T-cell (primary cell): ENCODE measurements around the gene MAP4K4. TPM values are rescaled to one million over a fixed set of nuclear protein-coding genes. Genes with fewer than 3 reads are reported as not detected.

Source experiments
- ATAC-seq, 4 experiments: fragments of 200-7000 bp in 3 of 4; fragments of 150-1000 bp in 1 of 4; cut with Tn5 transposase; replicated peaks in 1 of 4; 1 replicate in 3 of 4; 2 replicates in 1 of 4; pipeline ENCODE4 v1.10.0; 2021; ENCODE audit warnings: moderate library complexity in 3 of 4, mild to moderate bottlenecking in 2 of 4, moderate number of reproducible peaks in 1 of 4
- CTCF ChIA-PET, 2 donors: fragments of 300-600 bp; sonication (Branson Sonifier 250); formaldehyde crosslinking; loops; one replicate each; lab custom pipeline; 2022; ENCODE audit warnings: antibody characterized with exemption in 2 of 2; lab: Charles Lee
- POLR2A ChIA-PET, 2 donors: fragments of 300-600 bp; sonication (Branson Sonifier 250); formaldehyde crosslinking; loops; one replicate each; lab custom pipeline; 2022; ENCODE audit warnings: antibody characterized with exemption in 2 of 2; lab: Charles Lee
- DNase-seq, 35 experiments: peaks; one replicate each; pipeline versions ENCODE4 v3.0.0 to v3.0.0-alpha.2; 2013 to 2023
- H3K27ac ChIP-seq: one replicate; pipeline ENCODE4 v1.5.1; 2013; ENCODE audit warnings: low read length
- H3K27me3 ChIP-seq, 2 experiments: replicated peaks in 1 of 2; 1 replicate in 1 of 2; 2 replicates in 1 of 2; pipeline versions ENCODE4 v1.6.1 to v1.7.0; 2013; ENCODE audit warnings: low read length in 1 of 2, mixed read lengths in 1 of 2; ENCODE audit not compliant: control insufficient read depth in 2 of 2, insufficient read depth in 2 of 2; ENCODE audit errors: extremely low read depth in 1 of 2
- H3K36me3 ChIP-seq, 2 donors: 1 replicate in 1 of 2; 2 replicates in 1 of 2; pipeline versions ENCODE4 v1.6.1 to v1.7.0; 2013; ENCODE audit warnings: low read length in 1 of 2; ENCODE audit not compliant: control insufficient read depth in 2 of 2, insufficient read depth in 1 of 2; ENCODE audit errors: extremely low read depth in 1 of 2
- H3K4me1 ChIP-seq, 2 experiments: 1 replicate in 1 of 2; 2 replicates in 1 of 2; pipeline versions ENCODE4 v1.6.1 to v1.7.0; 2013; ENCODE audit warnings: low read length in 2 of 2, mixed read lengths in 1 of 2; ENCODE audit not compliant: insufficient read depth in 2 of 2, control insufficient read depth in 1 of 2; ENCODE audit errors: extremely low read depth in 1 of 2
- H3K4me3 ChIP-seq, 2 donors: 1 replicate in 1 of 2; 2 replicates in 1 of 2; pipeline versions ENCODE4 v1.5.1 to v1.7.0; 2013; ENCODE audit warnings: mild to moderate bottlenecking in 2 of 2, low read length in 1 of 2, moderate library complexity in 1 of 2; ENCODE audit not compliant: control insufficient read depth in 1 of 2; ENCODE audit errors: extremely low read depth in 1 of 2
- H3K9me3 ChIP-seq: 2 replicates; pipeline ENCODE4 v1.7.0; 2013
- H3K27ac Mint-ChIP-seq, 2 donors: one replicate each; pipeline ENCODE4 v1.8.0; 2020 to 2021; ENCODE audit warnings: mild to moderate bottlenecking in 2 of 2, mixed read lengths in 2 of 2
- H3K27me3 Mint-ChIP-seq, 2 donors: one replicate each; pipeline ENCODE4 v1.8.0; 2021 to 2022; ENCODE audit warnings: mixed read lengths in 2 of 2
- H3K36me3 Mint-ChIP-seq: one replicate; pipeline ENCODE4 v1.8.0; 2021; ENCODE audit warnings: mixed read lengths
- H3K4me1 Mint-ChIP-seq, 3 donors: one replicate each; pipeline ENCODE4 v1.8.0; 2020 to 2022; ENCODE audit warnings: mixed read lengths in 3 of 3, mild to moderate bottlenecking in 1 of 3
- H3K4me3 Mint-ChIP-seq, 3 donors: one replicate each; pipeline ENCODE4 v1.8.0; 2020 to 2022; ENCODE audit warnings: mild to moderate bottlenecking in 3 of 3, mixed read lengths in 3 of 3, moderate library complexity in 3 of 3
- H3K9me3 Mint-ChIP-seq, 3 donors: one replicate each; pipeline ENCODE4 v1.8.0; 2020 to 2022; ENCODE audit warnings: mixed read lengths in 3 of 3
- WGBS: methylation state at CpG from one replicate; pipeline ENCODE4 v1.1.5; 2013; ENCODE audit warnings: missing lambda C conversion rate; ENCODE audit not compliant: insufficient coverage; 5-methylcytosine and 5-hydroxymethylcytosine counted together
- total RNA-seq, 35 experiments: library from RNA in 6 of 35; stranded (reverse) in 6 of 35; fragments of 120-200 nt in 1 of 35; gene quantifications; one replicate each; pipeline versions ENCODE4 v1.2.1 to v1.2.4 and lab custom pipeline; 2013 to 2026

Gene MAP4K4
- total RNA-seq, 5 donors from 2014 or later (not counting 1 experiment from before 2014, with no cell fraction given), result 84.2 to 148 (median 93.2) TPM

DNA sequence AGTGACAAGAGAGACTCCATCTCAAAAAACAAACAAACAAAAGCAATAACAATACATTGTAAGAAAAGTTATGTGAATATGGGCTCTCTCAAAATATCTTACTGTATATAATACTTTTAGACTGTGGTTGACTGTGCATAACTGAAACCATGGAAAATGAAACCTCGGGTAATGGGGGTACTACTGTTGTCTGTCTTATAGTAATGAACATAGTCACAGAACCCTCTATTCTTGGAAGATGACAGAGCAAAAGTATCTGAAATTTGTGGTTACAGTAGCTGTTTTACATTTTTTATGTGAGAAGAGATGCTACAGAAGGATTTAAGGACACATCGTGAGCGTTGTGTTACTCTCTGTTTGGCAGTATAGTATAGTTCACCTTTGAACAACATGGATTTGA, 60.5 kb downstream of the MAP4K4 start:
- no peaks in the 10 kb centered on the region for H3K9me3 Mint-ChIP-seq
- no peaks in the 10 kb centered on the region for H3K9me3 ChIP-seq
- 14% methylated on average over 2 of the region's 3 CpGs for WGBS
- H3K36me3 ChIP-seq, result no peaks in the 10 kb centered on the region
- no peaks in the 10 kb centered on the region for H3K27me3 Mint-ChIP-seq
- peaks cover 5% of the 10 kb centered on the region for H3K36me3 Mint-ChIP-seq
- H3K27me3 ChIP-seq, result no peaks in the 10 kb centered on the region
- POLR2A ChIA-PET, result interaction anchor here in 1 of 2 donors (1.2 kb wide), 1 partner anchor 13 kb away, joined by 3 read pairs; no protein-coding TSS in a partner anchor
- peak overlapping the region; percentile 9 to 52 (median 43) for H3K4me3 Mint-ChIP-seq
- H3K4me1 Mint-ChIP-seq, result peaks cover 71 to 84% (median 78%) of the 10 kb centered on the region in 3 donors
- DNase-seq, result no peak
- H3K27ac ChIP-seq, result no peak overlapping the region
- peak in 3 of 4 experiments; percentile 24 to 60 (median 44) for ATAC-seq
- H3K27ac Mint-ChIP-seq, result peak overlapping the region; percentile 17 to 75
- H3K4me1 ChIP-seq, result peaks cover 22 to 48% of the 10 kb centered on the region in 2 experiments
- CTCF ChIA-PET, result interaction anchor here in 1 of 2 donors (0.6 kb wide), 1 partner anchor 12 kb away, joined by 6 read pairs; no protein-coding TSS in a partner anchor
- no peak overlapping the region for H3K4me3 ChIP-seq

DNA sequence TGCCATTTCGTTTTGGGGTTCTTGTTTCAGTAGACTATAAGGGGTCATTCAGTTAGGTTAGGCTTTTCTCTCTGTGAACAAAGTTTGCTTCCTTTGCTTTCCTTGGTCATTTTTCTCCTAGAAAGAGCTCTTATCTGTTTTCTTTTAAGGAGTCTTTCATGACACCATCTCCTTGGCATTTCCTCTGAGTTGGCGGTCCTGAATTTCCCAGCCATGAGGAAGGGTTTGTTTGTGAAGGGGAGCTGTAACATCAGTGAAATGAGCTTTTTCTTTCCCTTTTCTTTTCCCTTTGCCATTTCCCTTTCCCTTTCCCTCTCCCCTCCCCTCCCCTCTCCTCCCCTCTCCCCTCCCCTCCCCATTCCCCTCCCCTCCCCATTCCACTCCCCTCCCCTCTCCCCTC, 61.7 kb downstream of the MAP4K4 start:
- no CpG with 5 or more reads among the region's 2 CpGs for WGBS
- CTCF ChIA-PET, result interaction anchor here in 1 of 2 donors (1.1 kb wide), 1 partner anchor 10 kb away, joined by 4 read pairs; no protein-coding TSS in a partner anchor
- DNase-seq (no peak), ATAC-seq (no peak)
- H3K4me3 ChIP-seq, result no peak overlapping the region
- no peaks in the 10 kb centered on the region for H3K9me3 ChIP-seq
- H3K36me3 Mint-ChIP-seq, result peaks cover 5% of the 10 kb centered on the region
- POLR2A ChIA-PET, result interaction anchor here in 1 of 2 donors (0.8 kb wide), 1 partner anchor 16 kb away, joined by 18 read pairs; no protein-coding TSS in a partner anchor
- no peak overlapping the region for H3K27ac Mint-ChIP-seq
- no peaks in the 10 kb centered on the region for H3K27me3 ChIP-seq
- H3K27me3 Mint-ChIP-seq, result no peaks in the 10 kb centered on the region
- no peaks in the 10 kb centered on the region for H3K9me3 Mint-ChIP-seq
- no peak overlapping the region for H3K27ac ChIP-seq
- peaks cover 16 to 43% of the 10 kb centered on the region in 2 experiments for H3K4me1 ChIP-seq
- H3K4me1 Mint-ChIP-seq, result peaks cover 69 to 84% (median 77%) of the 10 kb centered on the region in 3 donors
- no peak overlapping the region for H3K4me3 Mint-ChIP-seq
- H3K36me3 ChIP-seq, result no peaks in the 10 kb centered on the region

DNA sequence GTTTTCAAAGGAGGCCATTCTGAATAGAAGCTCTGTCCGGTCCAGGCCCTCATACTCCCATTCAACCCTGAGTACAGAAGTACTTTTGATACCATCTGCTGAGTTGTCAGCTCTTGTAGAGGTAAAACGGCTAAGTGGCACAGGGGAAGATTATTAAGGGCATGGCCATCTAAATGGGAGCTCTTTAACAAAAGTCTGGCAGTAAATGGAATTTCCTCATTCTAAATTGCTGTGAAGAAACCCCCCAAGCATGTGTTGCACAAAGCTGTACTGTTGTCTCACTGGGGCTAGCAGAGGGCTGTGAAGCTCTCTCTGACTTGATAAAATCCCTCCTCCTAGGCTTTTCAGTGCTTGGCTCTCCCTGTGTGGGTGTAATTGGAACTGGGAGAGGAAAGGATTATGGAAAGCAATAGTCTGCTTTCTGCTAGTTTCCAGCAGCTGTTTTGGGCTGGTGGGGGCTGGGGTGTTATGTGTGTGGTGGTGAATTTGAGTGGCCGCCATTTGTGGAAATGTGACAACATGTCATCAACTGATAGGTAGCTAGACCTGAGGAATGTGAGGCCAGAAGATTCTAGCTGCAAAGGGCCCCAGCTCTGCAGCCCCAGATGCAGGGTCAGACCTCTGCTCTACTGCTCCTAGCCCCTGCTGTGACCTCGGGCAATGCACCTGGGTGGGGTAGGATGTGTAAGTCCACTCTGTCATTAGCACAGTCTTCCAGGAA, 65.1 kb downstream of the MAP4K4 start:
- H3K27ac Mint-ChIP-seq, result peak overlapping the region; percentile 51 to 82
- no peaks in the 10 kb centered on the region for H3K27me3 Mint-ChIP-seq
- H3K4me3 Mint-ChIP-seq, result peak overlapping the region in 1 of 3 donors; percentile 29
- H3K27ac ChIP-seq, result no peak overlapping the region
- DNase-seq (no peak), ATAC-seq (no peak)
- H3K36me3 ChIP-seq, result no peaks in the 10 kb centered on the region
- CTCF ChIA-PET, result interaction anchor here in 1 of 2 donors (0.7 kb wide), 1 partner anchor 44 kb away, joined by 3 read pairs; no protein-coding TSS in a partner anchor
- peaks cover 15 to 38% of the 10 kb centered on the region in 2 experiments for H3K4me1 ChIP-seq
- H3K4me3 ChIP-seq, result no peak overlapping the region
- no peaks in the 10 kb centered on the region for H3K9me3 Mint-ChIP-seq
- H3K9me3 ChIP-seq, result no peaks in the 10 kb centered on the region
- H3K27me3 ChIP-seq, result no peaks in the 10 kb centered on the region
- POLR2A ChIA-PET, result no interaction called here
- peaks cover 5% of the 10 kb centered on the region for H3K36me3 Mint-ChIP-seq
- H3K4me1 Mint-ChIP-seq, result peaks cover 69 to 83% (median 76%) of the 10 kb centered on the region in 3 donors
- 92% methylated on average over 1 of the region's 4 CpGs for WGBS

DNA sequence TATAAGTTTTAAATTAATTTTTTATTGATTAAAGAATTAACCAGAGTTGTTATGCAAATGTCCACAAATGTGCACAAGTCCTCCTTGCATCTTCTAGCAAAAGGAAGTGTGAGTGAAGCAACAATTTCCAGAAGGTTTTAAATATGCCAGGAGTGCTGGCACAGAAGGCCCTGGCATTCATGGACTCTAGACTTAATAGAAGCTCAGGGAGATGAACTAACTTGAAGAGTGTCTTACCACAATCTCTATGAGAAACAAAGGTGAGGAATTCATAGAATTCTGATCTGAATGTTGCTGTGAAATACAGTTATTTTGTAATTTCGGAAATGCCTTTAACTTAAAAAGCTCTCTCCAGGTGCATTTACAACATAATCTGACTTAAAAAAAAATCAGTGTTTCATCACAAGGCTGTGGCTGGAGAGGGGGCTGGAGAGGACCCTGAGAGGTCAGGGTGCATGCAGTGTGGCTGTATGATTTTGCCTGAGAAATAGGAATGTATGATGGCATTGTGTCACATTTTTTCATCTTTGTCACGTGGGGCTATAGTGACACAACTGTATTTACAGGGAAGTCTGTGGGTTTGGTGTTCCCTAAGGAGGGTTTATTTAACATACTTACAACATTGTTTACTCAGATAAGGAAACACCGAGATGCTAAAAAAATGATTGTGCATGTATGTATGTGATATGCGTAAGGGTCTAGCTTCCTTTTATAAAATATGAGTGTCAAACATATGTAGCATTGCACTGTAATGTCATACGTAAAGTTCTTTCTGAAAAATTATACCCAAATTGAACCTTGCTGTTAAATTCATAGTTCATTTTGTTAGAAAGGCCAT, 66.2 kb downstream of the MAP4K4 start:
- Mint-ChIP-seq H3K4me1 (peaks cover 70 to 83% (median 76%) of the 10 kb centered on the region in 3 donors), H3K4me3 (no peak overlapping the region), H3K27me3 (no peaks in the 10 kb centered on the region), H3K9me3 (no peaks in the 10 kb centered on the region), H3K36me3 (no peaks in the 10 kb centered on the region), H3K27ac (peak overlapping the region; percentile 57 to 61)
- ATAC-seq (no peak), DNase-seq (no peak)
- no peak overlapping the region for H3K27ac ChIP-seq
- no peaks in the 10 kb centered on the region for H3K36me3 ChIP-seq
- 100% methylated on average over 3 of the region's 5 CpGs for WGBS
- no peaks in the 10 kb centered on the region for H3K27me3 ChIP-seq
- CTCF ChIA-PET, result interaction anchor here (0.5 to 1.8 kb wide), 4 partner anchors 8 to 60 kb away, joined by 3 to 9 read pairs (median 4); no protein-coding TSS in a partner anchor
- peaks cover 25 to 35% of the 10 kb centered on the region in 2 experiments for H3K4me1 ChIP-seq
- POLR2A ChIA-PET, result interaction anchor here in 1 of 2 donors (0.6 kb wide), 1 partner anchor 140 kb away, joined by 3 read pairs; no protein-coding TSS in a partner anchor
- no peak overlapping the region for H3K4me3 ChIP-seq
- H3K9me3 ChIP-seq, result no peaks in the 10 kb centered on the region

DNA sequence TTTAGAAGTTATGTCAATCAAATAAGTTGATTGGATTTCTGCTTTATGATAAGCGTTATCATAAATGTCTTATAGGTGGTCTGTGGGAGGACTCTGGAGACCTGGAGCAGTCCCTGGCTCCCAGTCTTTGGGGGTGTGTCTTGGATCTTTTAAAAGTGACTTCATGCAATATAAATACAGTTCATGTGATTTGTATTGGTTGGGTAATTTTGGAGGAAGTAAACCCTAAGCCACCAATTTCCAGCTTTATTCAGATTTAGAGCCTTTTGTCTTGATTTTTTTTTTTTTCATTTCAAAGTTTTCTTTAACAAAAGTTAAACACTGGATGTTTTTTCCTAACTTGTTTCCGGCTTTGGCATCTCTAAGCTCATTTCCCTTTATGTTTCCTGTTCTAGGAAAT, 68.8 kb downstream of the MAP4K4 start:
- ATAC-seq (no peak), DNase-seq (no peak)
- WGBS, result 100% methylated on average over 1 of the region's 2 CpGs
- H3K4me3 Mint-ChIP-seq, result peak overlapping the region in 1 of 3 donors; percentile 44
- H3K27me3 ChIP-seq, result no peaks in the 10 kb centered on the region
- POLR2A ChIA-PET, result interaction anchor here (0.6 to 0.7 kb wide), 3 partner anchors 10 to 50 kb away, joined by 4 to 5 read pairs (median 4); no protein-coding TSS in a partner anchor
- no peak overlapping the region for H3K4me3 ChIP-seq
- no peaks in the 10 kb centered on the region for H3K36me3 ChIP-seq
- CTCF ChIA-PET, result interaction anchor here in 1 of 2 donors (0.7 to 1.3 kb wide), 3 partner anchors 50 to 405 kb away, joined by 3 to 4 read pairs (median 3); no protein-coding TSS in a partner anchor
- no peaks in the 10 kb centered on the region for H3K36me3 Mint-ChIP-seq
- peaks cover 36 to 40% of the 10 kb centered on the region in 2 experiments for H3K4me1 ChIP-seq
- H3K27ac ChIP-seq, result no peak overlapping the region
- H3K4me1 Mint-ChIP-seq, result peaks cover 88 to 94% (median 90%) of the 10 kb centered on the region in 3 donors
- no peaks in the 10 kb centered on the region for H3K9me3 ChIP-seq
- no peaks in the 10 kb centered on the region for H3K9me3 Mint-ChIP-seq
- peak overlapping the region; percentile 81 to 85 for H3K27ac Mint-ChIP-seq
- H3K27me3 Mint-ChIP-seq, result no peaks in the 10 kb centered on the region
